Measurements from ENCODE around the gene IGFBP1. TPM values are rescaled to one million over a fixed set of nuclear protein-coding genes. Genes with fewer than 3 reads are reported as not detected.
A peak's percentile ranks its signal among the peaks of the same experiment; 100 is the strongest.

IGFBP1 gene
- total and polyA plus RNA-seq, 2 experiments from 2014 or later = not detected

GRCh38 chr7:45920502-45921380 is 32.5 kb downstream of the IGFBP1 start, which contains the start of gene IGFBP3:
IGFBP3 (minus strand) TSS chr7:45921272; CDS start chr7:45921140, 132 bp downstream.
- H3K4me3 Mint-ChIP-seq = peak within 1 kb of the TSS; percentile 82
- no peak for TF ChIP-seq ZNF462 (CRISPR knock-in tag; IDR thresholded peaks at IDR 0.05)
- peak; percentile 55 for TF ChIP-seq CREB1 (CRISPR knock-in tag; IDR thresholded peaks at IDR 0.05; ENCODE audit: low read depth)
- TF ChIP-seq POLR2AphosphoS5 (IDR thresholded peaks at IDR 0.05; ENCODE audit: low read depth) = peak; percentile 64
- H4K20me1 ChIP-seq (replicated peaks; ENCODE audit: insufficient read depth) = 0 out of 2 replicates have a peak, but pooled peaks cover 7% of the 10 kb centered on the region
- H3K4me1 Mint-ChIP-seq = peaks cover 40% of the 10 kb centered on the region
- 0 out of 2 replicates have a peak, but pooled peaks cover 3% of the 10 kb centered on the region for H3K9me2 ChIP-seq (ENCODE audit: insufficient read depth)
- peak within 1 kb of the TSS; percentile 90 for H2AFZ ChIP-seq
- H3F3A ChIP-seq (replicated peaks; ENCODE audit: low read depth) = peaks cover 6% of the 10 kb centered on the region; the same call in 1 of the 2 replicates
- H3K27ac Mint-ChIP-seq = no peak within 1 kb of the TSS
- H3K27ac ChIP-seq (ENCODE audit: low read depth) = no peak within 1 kb of the TSS
- peaks cover 51% of the 10 kb centered on the region for H3K4me1 ChIP-seq (ENCODE audit: insufficient read depth)
- H3K79me2 ChIP-seq (replicated peaks; ENCODE audit: insufficient read depth) = no peaks in the 10 kb centered on the region
- peak within 1 kb of the TSS; percentile 77 for H3K4me3 ChIP-seq
- H3K36me3 ChIP-seq (ENCODE audit: insufficient read depth) = no peaks in the 10 kb centered on the region
- peak within 1 kb of the TSS; percentile 84 for H3K4me2 ChIP-seq
- H3K9me3 Mint-ChIP-seq = no peaks in the 10 kb centered on the region
- DNase-seq (ENCODE audit: low spot score) = peak; percentile 85
- H3K27me3 ChIP-seq (ENCODE audit: insufficient read depth) = peaks cover 57% of the 10 kb centered on the region
- peak; percentile 60 for ATAC-seq
- peaks cover 4% of the 10 kb centered on the region; the same call in 2 of the 3 replicates for H3K36me3 Mint-ChIP-seq (ENCODE audit: low read depth)
- H3K27me3 Mint-ChIP-seq (ENCODE audit: insufficient read depth, low read depth, poor library complexity) = peaks cover 56% of the 10 kb centered on the region

- Mint-ChIP-seq H3K9me3 (no peaks in the 10 kb centered on the region), H3K4me1 (peaks cover 40% of the 10 kb centered on the region), H3K36me3 (ENCODE audit: low read depth) (no peaks in the 10 kb centered on the region; the same call in 1 of the 3 replicates), H3K4me3 (peak overlapping the region; percentile 76), H3K27me3 (ENCODE audit: insufficient read depth, low read depth, poor library complexity) (peaks cover 56% of the 10 kb centered on the region), H3K27ac (no peak overlapping the region)
- peaks cover 6% of the 10 kb centered on the region; the same call in 1 of the 2 replicates for H3F3A ChIP-seq (replicated peaks; ENCODE audit: low read depth)
- ATAC-seq (peak; percentile 3), DNase-seq (ENCODE audit: low spot score) (no peak)
- H3K36me3 ChIP-seq (ENCODE audit: insufficient read depth) = no peaks in the 10 kb centered on the region
- 0 out of 2 replicates have a peak, but pooled peaks cover 7% of the 10 kb centered on the region for H3K9me2 ChIP-seq (ENCODE audit: insufficient read depth)
- peak overlapping the region; percentile 77 for H3K4me3 ChIP-seq
- H3K79me2 ChIP-seq (replicated peaks; ENCODE audit: insufficient read depth) = no peaks in the 10 kb centered on the region
- H3K27me3 ChIP-seq (ENCODE audit: insufficient read depth) = peaks cover 57% of the 10 kb centered on the region
- H3K27ac ChIP-seq (ENCODE audit: low read depth) = no peak overlapping the region
- peaks cover 51% of the 10 kb centered on the region for H3K4me1 ChIP-seq (ENCODE audit: insufficient read depth)
- H3K4me2 ChIP-seq = peak overlapping the region; percentile 84
- H2AFZ ChIP-seq = peak overlapping the region; percentile 90
- 0 out of 2 replicates have a peak, but pooled peaks cover 7% of the 10 kb centered on the region for H4K20me1 ChIP-seq (replicated peaks; ENCODE audit: insufficient read depth)
- TF ChIP-seq ETS1 (IDR thresholded peaks at IDR 0.05) (no peak), REST (IDR thresholded peaks at IDR 0.05; ENCODE audit: unreplicated experiment) (no peak), EZH2 (IDR thresholded peaks at IDR 0.05; ENCODE audit: low read depth, unreplicated experiment) (no peak), EZH2phosphoT487 (IDR thresholded peaks at IDR 0.05; ENCODE audit: unreplicated experiment) (no peak), ZNF331 (CRISPR knock-in tag; IDR thresholded peaks at IDR 0.05; ENCODE audit: low read depth) (no peak), POLR2AphosphoS5 (IDR thresholded peaks at IDR 0.05; ENCODE audit: low read depth) (no peak)
Observed at GRCh38 chr7:45921381-45921698, 33.1 kb downstream of the IGFBP1 start.
